GM18867 (cell line): ENCODE results near the gene ZNF674.
A peak's percentile ranks its signal among the peaks of the same experiment; 100 is the strongest.
"Not testable (repeated sequence)": the region's sequence is repeated elsewhere in the genome, so short reads cannot be mapped to it uniquely, and the experiment has no call there.

Experiments used
- ATAC-seq: cut with Tn5 transposase; IDR thresholded peaks from one replicate; pipeline ENCODE4 v1.9.1; 2021; ENCODE audit warnings: mild to moderate bottlenecking, moderate library complexity; ENCODE audit not compliant: unreplicated experiment

ZNF674 gene

DNA sequence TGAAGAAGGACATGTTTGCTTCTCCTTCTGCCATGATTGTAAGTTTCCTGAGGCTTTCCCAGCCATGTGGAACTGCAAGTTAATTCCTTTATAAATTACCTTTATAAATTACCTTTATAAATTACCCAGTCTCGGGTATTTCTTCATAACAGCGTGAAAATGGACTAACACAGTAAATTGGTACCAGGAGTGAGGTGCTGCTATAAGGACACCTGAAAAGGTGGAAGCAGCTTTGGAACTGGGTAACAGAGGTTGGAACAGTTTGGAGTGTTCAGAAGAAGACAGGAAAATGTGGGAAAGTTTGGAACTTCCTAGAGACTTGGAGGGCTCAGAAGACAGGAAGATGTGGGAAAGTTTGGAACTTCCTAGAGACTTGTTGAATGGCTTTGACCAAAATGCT lies 66.6 kb downstream of the ZNF674 start:
- not testable (repeated sequence) for ATAC-seq

DNA sequence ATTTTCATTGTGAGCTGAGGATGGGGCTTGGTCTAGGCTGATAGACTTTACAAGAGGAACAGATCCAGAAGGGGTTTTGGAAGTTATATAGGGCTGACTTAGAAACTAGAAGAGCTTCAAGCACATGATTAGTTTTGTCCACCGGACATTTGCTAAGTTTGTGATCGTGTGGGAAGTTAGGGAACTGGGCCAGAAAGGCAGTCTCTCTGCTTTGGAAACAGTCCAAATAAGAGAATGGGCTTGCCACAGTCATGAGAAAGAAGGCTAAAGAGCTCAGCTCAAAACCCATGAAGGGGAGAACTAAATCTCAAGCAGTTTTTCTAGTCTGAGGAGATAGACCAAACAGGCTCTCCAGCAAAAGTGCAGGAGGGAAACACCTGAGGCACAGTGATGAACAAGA lies 67.8 kb downstream of the ZNF674 start:
- no peak for ATAC-seq

DNA sequence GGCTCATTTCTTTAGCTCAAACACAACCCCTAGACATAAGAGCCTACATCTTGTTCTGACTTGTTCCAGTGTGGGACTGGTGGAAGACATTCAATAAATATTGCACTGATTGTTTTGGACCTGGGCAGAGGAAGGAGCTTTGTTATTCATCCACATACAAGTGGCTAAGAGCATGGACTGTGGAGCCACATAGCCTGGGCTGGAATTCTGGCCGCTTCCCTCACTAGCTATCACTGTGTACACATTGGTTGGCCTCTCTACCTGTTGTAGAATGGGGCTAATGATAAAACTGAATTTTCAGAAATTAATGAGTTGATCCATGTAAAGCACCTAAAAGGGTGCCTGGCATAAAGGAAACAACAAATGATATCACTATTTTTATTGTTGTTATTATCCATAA lies 80.0 kb downstream of the ZNF674 start:
- ATAC-seq, result no peak

DNA sequence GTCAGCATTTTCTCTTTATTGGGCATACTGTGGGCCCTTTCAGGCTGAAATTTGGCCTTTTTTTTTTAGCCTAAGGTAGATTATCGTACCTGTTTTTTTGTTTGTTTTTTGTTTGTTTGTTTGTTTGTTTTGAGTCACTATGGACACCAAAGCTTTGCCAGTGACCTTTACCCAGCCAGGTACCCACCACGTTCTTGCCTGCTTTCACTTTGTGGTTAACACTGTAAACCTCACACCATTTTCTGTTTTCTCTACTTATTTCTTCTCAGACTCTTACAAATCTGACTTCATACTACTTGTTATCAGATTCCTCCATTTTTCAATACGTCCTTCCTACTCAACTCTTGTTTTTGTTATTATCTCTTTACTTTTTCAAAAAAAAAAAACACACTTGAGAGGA lies 81.5 kb downstream of the ZNF674 start:
- peak; percentile 67 for ATAC-seq

DNA sequence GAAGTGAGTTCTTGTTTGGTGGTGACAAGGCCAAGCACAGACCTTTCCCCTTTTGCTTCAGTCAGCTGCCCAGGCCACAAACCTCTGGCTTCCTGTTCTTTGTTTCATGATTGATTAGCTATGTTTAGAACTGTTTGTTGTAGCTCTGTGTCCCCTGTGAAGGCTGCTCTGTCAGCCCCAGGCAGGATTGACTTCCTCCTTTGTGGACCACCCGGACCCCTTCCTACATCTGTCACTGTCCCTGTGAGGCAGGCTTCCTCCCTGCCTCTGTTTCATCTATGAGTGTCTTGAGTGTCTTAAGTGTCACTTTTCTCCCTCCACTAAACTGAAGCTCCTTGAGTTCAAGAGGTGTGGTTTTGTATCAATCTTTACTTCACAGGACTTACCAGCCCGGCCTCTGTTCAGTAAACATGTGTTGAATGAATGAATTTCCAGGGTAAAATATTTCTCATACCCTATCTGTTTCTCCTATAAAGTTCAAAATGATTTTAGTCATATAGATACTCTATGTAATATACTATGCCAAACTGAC lies 83.5 kb downstream of the ZNF674 start:
- peak; percentile 94 for ATAC-seq

DNA sequence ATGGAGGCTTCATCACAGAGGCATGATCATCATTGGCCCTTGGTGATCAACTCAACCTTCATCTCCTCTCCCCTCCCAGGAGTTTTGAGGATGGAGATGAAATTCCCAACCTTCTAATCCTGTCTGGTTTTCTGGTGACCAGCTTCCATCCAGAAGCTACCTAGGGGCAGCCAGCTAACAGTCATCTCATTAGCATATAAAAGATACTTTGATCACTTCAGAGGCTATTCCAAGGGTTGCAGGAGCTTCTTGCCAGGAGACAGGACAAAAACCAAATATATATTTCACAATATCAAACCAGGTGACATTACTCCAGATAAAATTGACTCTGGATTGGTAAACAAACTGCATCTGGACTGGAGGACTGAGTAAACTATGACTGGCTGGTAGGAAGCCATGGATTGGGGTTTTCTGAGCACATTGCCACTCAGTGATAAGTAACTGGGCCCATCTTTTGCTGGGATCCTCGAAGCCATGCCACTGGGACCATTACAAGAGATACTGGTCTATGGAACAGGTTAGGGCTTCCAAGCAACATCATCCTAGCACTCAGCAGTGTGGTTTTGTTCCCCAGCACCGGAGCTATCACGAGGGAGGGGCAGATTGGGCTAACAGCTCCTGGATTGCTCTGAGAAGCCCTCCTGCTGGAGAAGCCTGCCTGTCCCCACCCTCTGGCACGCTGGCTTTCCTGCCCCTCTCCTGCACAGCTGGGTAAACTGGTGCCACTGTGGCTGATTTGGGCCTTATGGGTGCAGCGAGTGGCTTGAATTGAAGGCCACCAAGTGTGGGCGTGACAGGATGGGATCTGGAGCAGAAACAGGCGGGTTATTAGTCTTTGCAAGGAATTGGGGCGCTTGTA lies 84.2 kb downstream of the ZNF674 start:
- peak; percentile 9 for ATAC-seq

DNA sequence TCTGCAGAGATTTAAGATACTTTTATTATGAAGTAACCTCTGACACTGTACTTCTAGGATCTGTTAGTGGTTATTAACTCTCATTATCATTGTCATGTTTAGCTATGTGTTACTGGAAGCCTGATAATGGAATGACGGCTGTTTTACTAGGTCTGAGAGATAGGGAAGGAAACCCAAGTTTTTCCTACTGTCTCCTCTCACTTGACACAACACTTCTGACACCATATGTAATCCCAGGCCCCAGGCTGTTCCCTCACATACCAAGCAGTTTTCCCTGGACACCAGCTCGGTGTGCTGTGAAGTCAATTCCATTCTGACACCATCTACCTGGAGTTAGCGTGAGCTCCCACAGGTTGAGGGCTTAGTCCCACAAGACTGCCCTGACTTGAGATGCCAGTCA lies 85.6 kb downstream of the ZNF674 start:
- ATAC-seq, result no peak

DNA sequence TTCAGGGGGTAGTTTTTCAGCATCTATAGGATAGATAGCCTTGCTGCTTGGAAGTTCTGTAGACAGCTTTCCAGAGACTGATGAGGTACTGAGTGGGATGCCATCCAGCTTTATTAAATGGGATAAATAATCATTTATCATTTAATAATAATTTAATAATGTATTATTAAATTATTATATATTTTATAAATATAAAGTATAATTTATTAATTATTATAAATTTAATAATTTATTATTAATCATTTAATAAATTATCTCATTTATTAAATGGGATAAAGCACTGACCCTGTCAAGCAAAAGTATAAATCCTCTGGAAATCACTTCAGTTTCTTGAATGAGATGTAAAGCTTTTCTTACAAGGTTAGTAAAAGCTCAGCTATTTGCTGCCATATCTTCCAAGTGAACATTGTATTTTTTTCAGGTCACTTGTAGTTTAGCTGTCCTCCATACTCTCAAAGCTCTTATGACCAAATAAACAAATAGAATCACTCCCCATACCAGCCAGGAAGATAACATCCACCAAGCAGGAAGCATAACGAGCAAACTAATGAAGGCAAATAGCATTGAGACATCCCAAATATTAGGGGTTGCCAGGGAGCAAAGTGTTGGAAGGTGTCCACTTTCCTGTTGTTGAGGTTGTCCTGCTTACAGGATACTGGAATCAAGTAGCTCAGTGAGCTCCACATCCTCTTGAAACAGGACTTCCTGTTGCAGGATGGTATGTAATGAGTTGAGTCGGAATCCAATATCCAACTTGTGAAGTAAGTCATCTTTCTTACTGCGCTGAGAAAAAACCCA lies 88.9 kb downstream of the ZNF674 start:
- no peak for ATAC-seq
